ENCODE data around the gene PINK1.

- TF ChIP-seq POLR2AphosphoS5 (IDR thresholded peaks at IDR 0.05; ENCODE audit: low read depth, low read length) (no peak), POLR2A (IDR thresholded peaks at IDR 0.05; ENCODE audit: low read depth, low read length) (no peak), TAF1 (IDR thresholded peaks at IDR 0.05; ENCODE audit: borderline replicate concordance, low read depth, low read length) (no peak)
Observed at GRCh38 chr1:20660363-20660762, 27.1 kb downstream of the PINK1 start.
